GM23338 (cell line): ENCODE results near the gene SLX4. TPM values are rescaled to one million over a fixed set of nuclear protein-coding genes. Genes with fewer than 3 reads are reported as not detected.

Source experiments
- ATAC-seq: fragments of 200-7000 bp; cut with Tn5 transposase; 3 replicates; pipeline ENCODE4 v1.9.1; 2020
- DNase-seq: peaks from one replicate; pipeline ENCODE4 v3.0.0-alpha.2; 2015; ENCODE audit warnings: low spot score
- H2AFZ ChIP-seq: fragments of 200-600 bp; sonication (generic); 2 replicates; pipeline ENCODE4 v1.8.0; 2016; ENCODE audit warnings: antibody characterized with exemption, mild to moderate bottlenecking, moderate library complexity
- H3F3A ChIP-seq: fragments of 200-600 bp; sonication (generic); replicated peaks from 2 replicates; pipeline ENCODE4 v1.8.0; 2017; ENCODE audit warnings: antibody characterized with exemption, mixed run types, low read depth
- H3K27ac ChIP-seq: fragments of 200-600 bp; sonication (generic); 2 replicates; pipeline ENCODE4 v1.6.1; 2016; ENCODE audit warnings: low read depth
- H3K27me3 ChIP-seq: fragments of 200-600 bp; sonication (generic); 2 replicates; pipeline ENCODE4 v1.8.0; 2016; ENCODE audit warnings: mild to moderate bottlenecking, mixed run types, moderate library complexity; ENCODE audit not compliant: insufficient read depth
- H3K36me3 ChIP-seq: fragments of 200-600 bp; sonication (generic); 2 replicates; pipeline ENCODE4 v1.8.0; 2016; ENCODE audit warnings: mild to moderate bottlenecking; ENCODE audit not compliant: insufficient read depth
- H3K4me1 ChIP-seq: fragments of 200-600 bp; sonication (generic); 2 replicates; pipeline ENCODE4 v1.8.0; 2016; ENCODE audit warnings: mild to moderate bottlenecking, moderate library complexity; ENCODE audit not compliant: insufficient read depth
- H3K4me2 ChIP-seq: fragments of 200-600 bp; sonication (generic); 2 replicates; pipeline ENCODE4 v1.7.1; 2017; ENCODE audit warnings: mixed run types
- H3K4me3 ChIP-seq: fragments of 200-600 bp; sonication (generic); 2 replicates; pipeline ENCODE4 v1.6.1; 2016; ENCODE audit warnings: mixed run types
- H3K79me2 ChIP-seq: fragments of 200-600 bp; sonication (generic); replicated peaks from 2 replicates; pipeline ENCODE4 v1.8.0; 2017; ENCODE audit warnings: mild to moderate bottlenecking; ENCODE audit not compliant: insufficient read depth
- H3K9me2 ChIP-seq: fragments of 200-600 bp; sonication (generic); 2 replicates; pipeline ENCODE4 v1.8.0; 2017; ENCODE audit not compliant: insufficient read depth
- H4K20me1 ChIP-seq: fragments of 200-600 bp; sonication (generic); replicated peaks from 2 replicates; pipeline ENCODE4 v1.8.0; 2017; ENCODE audit warnings: mild to moderate bottlenecking; ENCODE audit not compliant: insufficient read depth
- H3K27ac Mint-ChIP-seq: 2 replicates; pipeline ENCODE4 v1.8.0; 2020; ENCODE audit warnings: inconsistent platforms, mild to moderate bottlenecking, moderate library complexity, mixed read lengths
- H3K27me3 Mint-ChIP-seq: 3 replicates; pipeline ENCODE4 v1.8.0; 2022; ENCODE audit warnings: low read depth, mild to moderate bottlenecking, moderate library complexity, mixed read lengths, inconsistent platforms; ENCODE audit not compliant: insufficient read depth, poor library complexity
- H3K36me3 Mint-ChIP-seq: 3 replicates; pipeline ENCODE4 v1.8.0; 2021; ENCODE audit warnings: low read depth, mild to moderate bottlenecking, inconsistent platforms, moderate library complexity, mixed read lengths
- H3K4me1 Mint-ChIP-seq: 3 replicates; pipeline ENCODE4 v1.8.0; 2020; ENCODE audit warnings: mild to moderate bottlenecking, inconsistent platforms, mixed read lengths
- H3K4me3 Mint-ChIP-seq: 3 replicates; pipeline ENCODE4 v1.8.0; 2021; ENCODE audit warnings: moderate library complexity, mild to moderate bottlenecking, inconsistent platforms, mixed read lengths
- H3K9me3 Mint-ChIP-seq: 3 replicates; pipeline ENCODE4 v1.8.0; 2020; ENCODE audit warnings: moderate library complexity, mild to moderate bottlenecking, inconsistent platforms, mixed read lengths
- CREB1 ChIP-seq: fragments of 250-450 bp; sonication (Bioruptor Pico); IDR thresholded peaks from 2 replicates; pipeline ENCODE4 v1.5.0; 2020; ENCODE audit warnings: low read depth, mild to moderate bottlenecking, moderate library complexity
- CTCF ChIP-seq, 2 experiments: fragments of 200-600 bp in 1 of 2; sonication (generic) in 1 of 2; conservative IDR thresholded peaks; 2 replicates each; pipeline versions ENCODE4 v1.5.1 to v1.6.1; 2016 to 2017; ENCODE audit warnings: antibody characterized with exemption in 2 of 2, low read depth in 2 of 2, mild to moderate bottlenecking in 2 of 2, moderate library complexity in 1 of 2
- ETS1 ChIP-seq: IDR thresholded peaks from 2 replicates; pipeline ENCODE4 v1.6.1; 2016; ENCODE audit warnings: antibody characterized with exemption
- EZH2 ChIP-seq: fragments of 200-600 bp; sonication (generic); IDR thresholded peaks from one replicate; pipeline ENCODE4 v1.8.0; 2017; ENCODE audit warnings: antibody characterized with exemption, mild to moderate bottlenecking, low read depth; ENCODE audit not compliant: unreplicated experiment
- EZH2phosphoT487 ChIP-seq: fragments of 200-600 bp; sonication (generic); IDR thresholded peaks from one replicate; pipeline ENCODE4 v1.8.1; 2018; ENCODE audit warnings: antibody characterized with exemption; ENCODE audit not compliant: unreplicated experiment
- JUNB ChIP-seq: IDR thresholded peaks from one replicate; pipeline ENCODE4 v1.6.1; 2016; ENCODE audit warnings: antibody characterized with exemption; ENCODE audit not compliant: unreplicated experiment
- NANOG ChIP-seq: IDR thresholded peaks from 2 replicates; pipeline ENCODE4 v1.6.1; 2016; ENCODE audit warnings: antibody characterized with exemption, borderline replicate concordance
- POLR2AphosphoS5 ChIP-seq: IDR thresholded peaks from 2 replicates; pipeline ENCODE4 v1.6.1; 2016; ENCODE audit warnings: antibody characterized with exemption, low read depth
- STAT1 ChIP-seq: IDR thresholded peaks from one replicate; pipeline ENCODE4 v1.6.1; 2016; ENCODE audit warnings: antibody characterized with exemption; ENCODE audit not compliant: unreplicated experiment
- ZNF114 ChIP-seq: fragments of 250-450 bp; sonication (Bioruptor Pico); IDR thresholded peaks from 2 replicates; pipeline ENCODE4 v1.5.0; 2020; ENCODE audit warnings: mild to moderate bottlenecking, moderate library complexity
- ZNF331 ChIP-seq: fragments of 250-450 bp; sonication (Bioruptor Pico); IDR thresholded peaks from 2 replicates; pipeline ENCODE4 v1.5.0; 2020; ENCODE audit warnings: low read depth, mild to moderate bottlenecking, moderate library complexity
- polyA plus RNA-seq: library from polyadenylated mRNA; unstranded; fragments of >200 nt; fragmentation: Nextera tagmentation; extraction: Ambion mirVana; gene quantifications from 2 replicates; pipeline ENCODE4 v1.2.1, GENCODE V29; 2016
- total RNA-seq: library from RNA; depleted of rRNA; stranded (reverse); fragments of >200 nt; shearing (Covaris generic); gene quantifications from 2 replicates; pipeline ENCODE4 v1.2.3, GENCODE V29; 2014
- TF ChIP-seq, protein P1 (sequence below): fragments of 250-450 bp; sonication (Bioruptor Pico); IDR thresholded peaks from 2 replicates; pipeline ENCODE4 v1.5.0; 2020; ENCODE audit warnings: mild to moderate bottlenecking, moderate library complexity
- TF ChIP-seq, protein P2 (sequence below): IDR thresholded peaks from one replicate; pipeline ENCODE4 v1.6.1; 2018; ENCODE audit warnings: antibody characterized with exemption; ENCODE audit not compliant: unreplicated experiment

SLX4 gene
- total and polyA plus RNA-seq, 2 experiments from 2014 or later: 3.0 to 15.2 TPM

DNA sequence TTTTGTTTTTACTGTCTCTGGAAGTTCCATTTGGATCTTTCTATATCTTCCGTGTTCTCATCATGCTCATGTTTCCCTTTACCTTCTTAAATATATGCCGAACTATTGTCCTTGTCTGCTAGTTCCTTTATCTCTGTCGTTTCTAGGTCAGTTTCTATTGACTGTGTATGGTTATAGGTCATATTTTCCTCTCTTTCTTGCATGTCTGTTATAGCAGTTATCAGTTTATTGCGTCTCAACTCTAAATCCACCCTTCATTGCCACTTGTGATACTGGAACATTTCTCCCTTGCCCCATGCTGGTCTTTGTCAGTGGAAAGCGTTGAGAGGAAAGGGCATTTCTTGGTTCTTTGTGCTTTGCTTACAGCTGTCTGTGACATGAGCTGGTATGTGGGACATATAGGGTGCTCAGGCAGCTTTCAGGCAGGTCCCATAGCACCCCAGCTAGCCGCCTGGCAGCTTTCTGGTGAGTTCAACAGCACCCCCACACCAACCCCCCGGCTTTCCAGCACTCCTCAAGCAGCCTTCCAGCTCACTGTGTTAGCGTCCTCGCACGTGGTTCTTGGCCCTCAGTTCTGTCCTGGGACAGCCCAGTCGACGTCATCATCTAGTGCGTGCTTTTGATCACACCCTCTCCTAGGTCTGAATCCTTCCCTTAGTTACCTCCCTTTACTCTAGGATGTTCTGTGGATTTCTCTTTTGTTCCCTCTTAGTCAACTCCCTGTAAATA is 27.7 kb upstream of the SLX4 start:
- ATAC-seq: peak; percentile 57
- Histone ChIP-seq H3K36me3 (no peaks in the 10 kb centered on the region), H2AFZ (no peak overlapping the region), H3K79me2 (peaks cover 11% of the 10 kb centered on the region; the same call in 1 of the 2 replicates), H3K27me3 (no peaks in the 10 kb centered on the region), H3K27ac (no peak overlapping the region), H3K4me3 (no peak overlapping the region), H3K4me1 (peaks cover 15% of the 10 kb centered on the region), H4K20me1 (peaks cover 5% of the 10 kb centered on the region; the same call in 1 of the 2 replicates), H3F3A (no peaks in the 10 kb centered on the region; the same call in 1 of the 2 replicates), H3K4me2 (no peak overlapping the region), H3K9me2 (no peaks in the 10 kb centered on the region)
- Mint-ChIP-seq H3K4me1 (peaks cover 40% of the 10 kb centered on the region), H3K9me3 (peaks cover 8% of the 10 kb centered on the region; the same call in 2 of the 3 replicates), H3K36me3 (peaks cover 5% of the 10 kb centered on the region; the same call in 2 of the 3 replicates), H3K27ac (no peak overlapping the region), H3K4me3 (no peak overlapping the region), H3K27me3 (peaks cover 6% of the 10 kb centered on the region)
- DNase-seq: no peak
- TF ChIP-seq POLR2AphosphoS5: no peak
- no peak for TF ChIP-seq CTCF (conservative IDR thresholded peaks at IDR 0.05; ENCODE audit: low read depth in 2 of 2)
- TF ChIP-seq EZH2: no peak
- TF ChIP-seq EZH2phosphoT487: no peak
- TF ChIP-seq, protein P1, sequence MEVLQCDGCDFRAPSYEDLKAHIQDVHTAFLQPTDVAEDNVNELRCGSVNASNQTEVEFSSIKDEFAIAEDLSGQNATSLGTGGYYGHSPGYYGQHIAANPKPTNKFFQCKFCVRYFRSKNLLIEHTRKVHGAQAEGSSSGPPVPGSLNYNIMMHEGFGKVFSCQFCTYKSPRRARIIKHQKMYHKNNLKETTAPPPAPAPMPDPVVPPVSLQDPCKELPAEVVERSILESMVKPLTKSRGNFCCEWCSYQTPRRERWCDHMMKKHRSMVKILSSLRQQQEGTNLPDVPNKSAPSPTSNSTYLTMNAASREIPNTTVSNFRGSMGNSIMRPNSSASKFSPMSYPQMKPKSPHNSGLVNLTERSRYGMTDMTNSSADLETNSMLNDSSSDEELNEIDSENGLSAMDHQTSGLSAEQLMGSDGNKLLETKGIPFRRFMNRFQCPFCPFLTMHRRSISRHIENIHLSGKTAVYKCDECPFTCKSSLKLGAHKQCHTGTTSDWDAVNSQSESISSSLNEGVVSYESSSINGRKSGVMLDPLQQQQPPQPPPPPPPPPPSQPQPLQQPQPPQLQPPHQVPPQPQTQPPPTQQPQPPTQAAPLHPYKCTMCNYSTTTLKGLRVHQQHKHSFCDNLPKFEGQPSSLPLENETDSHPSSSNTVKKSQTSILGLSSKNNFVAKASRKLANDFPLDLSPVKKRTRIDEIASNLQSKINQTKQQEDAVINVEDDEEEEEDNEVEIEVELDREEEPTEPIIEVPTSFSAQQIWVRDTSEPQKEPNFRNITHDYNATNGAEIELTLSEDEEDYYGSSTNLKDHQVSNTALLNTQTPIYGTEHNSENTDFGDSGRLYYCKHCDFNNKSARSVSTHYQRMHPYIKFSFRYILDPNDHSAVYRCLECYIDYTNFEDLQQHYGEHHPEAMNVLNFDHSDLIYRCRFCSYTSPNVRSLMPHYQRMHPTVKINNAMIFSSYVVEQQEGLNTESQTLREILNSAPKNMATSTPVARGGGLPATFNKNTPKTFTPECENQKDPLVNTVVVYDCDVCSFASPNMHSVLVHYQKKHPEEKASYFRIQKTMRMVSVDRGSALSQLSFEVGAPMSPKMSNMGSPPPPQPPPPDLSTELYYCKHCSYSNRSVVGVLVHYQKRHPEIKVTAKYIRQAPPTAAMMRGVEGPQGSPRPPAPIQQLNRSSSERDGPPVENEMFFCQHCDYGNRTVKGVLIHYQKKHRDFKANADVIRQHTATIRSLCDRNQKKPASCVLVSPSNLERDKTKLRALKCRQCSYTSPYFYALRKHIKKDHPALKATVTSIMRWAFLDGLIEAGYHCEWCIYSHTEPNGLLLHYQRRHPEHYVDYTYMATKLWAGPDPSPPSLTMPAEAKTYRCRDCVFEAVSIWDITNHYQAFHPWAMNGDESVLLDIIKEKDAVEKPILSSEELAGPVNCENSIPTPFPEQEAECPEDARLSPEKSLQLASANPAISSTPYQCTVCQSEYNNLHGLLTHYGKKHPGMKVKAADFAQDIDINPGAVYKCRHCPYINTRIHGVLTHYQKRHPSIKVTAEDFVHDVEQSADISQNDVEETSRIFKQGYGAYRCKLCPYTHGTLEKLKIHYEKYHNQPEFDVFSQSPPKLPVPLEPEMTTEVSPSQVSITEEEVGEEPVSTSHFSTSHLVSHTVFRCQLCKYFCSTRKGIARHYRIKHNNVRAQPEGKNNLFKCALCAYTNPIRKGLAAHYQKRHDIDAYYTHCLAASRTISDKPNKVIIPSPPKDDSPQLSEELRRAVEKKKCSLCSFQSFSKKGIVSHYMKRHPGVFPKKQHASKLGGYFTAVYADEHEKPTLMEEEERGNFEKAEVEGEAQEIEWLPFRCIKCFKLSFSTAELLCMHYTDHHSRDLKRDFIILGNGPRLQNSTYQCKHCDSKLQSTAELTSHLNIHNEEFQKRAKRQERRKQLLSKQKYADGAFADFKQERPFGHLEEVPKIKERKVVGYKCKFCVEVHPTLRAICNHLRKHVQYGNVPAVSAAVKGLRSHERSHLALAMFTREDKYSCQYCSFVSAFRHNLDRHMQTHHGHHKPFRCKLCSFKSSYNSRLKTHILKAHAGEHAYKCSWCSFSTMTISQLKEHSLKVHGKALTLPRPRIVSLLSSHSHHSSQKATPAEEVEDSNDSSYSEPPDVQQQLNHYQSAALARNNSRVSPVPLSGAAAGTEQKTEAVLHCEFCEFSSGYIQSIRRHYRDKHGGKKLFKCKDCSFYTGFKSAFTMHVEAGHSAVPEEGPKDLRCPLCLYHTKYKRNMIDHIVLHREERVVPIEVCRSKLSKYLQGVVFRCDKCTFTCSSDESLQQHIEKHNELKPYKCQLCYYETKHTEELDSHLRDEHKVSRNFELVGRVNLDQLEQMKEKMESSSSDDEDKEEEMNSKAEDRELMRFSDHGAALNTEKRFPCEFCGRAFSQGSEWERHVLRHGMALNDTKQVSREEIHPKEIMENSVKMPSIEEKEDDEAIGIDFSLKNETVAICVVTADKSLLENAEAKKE (CRISPR knock-in tag): no peak
- no peak for TF ChIP-seq ZNF331 (CRISPR knock-in tag)
- TF ChIP-seq ZNF114: no peak
- no peak for TF ChIP-seq JUNB
- TF ChIP-seq ETS1: no peak
- no peak for TF ChIP-seq NANOG
- no peak for TF ChIP-seq CREB1
- no peak for TF ChIP-seq STAT1
- TF ChIP-seq, protein P2, sequence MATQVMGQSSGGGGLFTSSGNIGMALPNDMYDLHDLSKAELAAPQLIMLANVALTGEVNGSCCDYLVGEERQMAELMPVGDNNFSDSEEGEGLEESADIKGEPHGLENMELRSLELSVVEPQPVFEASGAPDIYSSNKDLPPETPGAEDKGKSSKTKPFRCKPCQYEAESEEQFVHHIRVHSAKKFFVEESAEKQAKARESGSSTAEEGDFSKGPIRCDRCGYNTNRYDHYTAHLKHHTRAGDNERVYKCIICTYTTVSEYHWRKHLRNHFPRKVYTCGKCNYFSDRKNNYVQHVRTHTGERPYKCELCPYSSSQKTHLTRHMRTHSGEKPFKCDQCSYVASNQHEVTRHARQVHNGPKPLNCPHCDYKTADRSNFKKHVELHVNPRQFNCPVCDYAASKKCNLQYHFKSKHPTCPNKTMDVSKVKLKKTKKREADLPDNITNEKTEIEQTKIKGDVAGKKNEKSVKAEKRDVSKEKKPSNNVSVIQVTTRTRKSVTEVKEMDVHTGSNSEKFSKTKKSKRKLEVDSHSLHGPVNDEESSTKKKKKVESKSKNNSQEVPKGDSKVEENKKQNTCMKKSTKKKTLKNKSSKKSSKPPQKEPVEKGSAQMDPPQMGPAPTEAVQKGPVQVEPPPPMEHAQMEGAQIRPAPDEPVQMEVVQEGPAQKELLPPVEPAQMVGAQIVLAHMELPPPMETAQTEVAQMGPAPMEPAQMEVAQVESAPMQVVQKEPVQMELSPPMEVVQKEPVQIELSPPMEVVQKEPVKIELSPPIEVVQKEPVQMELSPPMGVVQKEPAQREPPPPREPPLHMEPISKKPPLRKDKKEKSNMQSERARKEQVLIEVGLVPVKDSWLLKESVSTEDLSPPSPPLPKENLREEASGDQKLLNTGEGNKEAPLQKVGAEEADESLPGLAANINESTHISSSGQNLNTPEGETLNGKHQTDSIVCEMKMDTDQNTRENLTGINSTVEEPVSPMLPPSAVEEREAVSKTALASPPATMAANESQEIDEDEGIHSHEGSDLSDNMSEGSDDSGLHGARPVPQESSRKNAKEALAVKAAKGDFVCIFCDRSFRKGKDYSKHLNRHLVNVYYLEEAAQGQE: no peak
